SK-N-SH (cell line): ENCODE data around the gene GAR1.

Source experiments
- POLR2AphosphoS5 ChIP-seq: IDR thresholded peaks from 2 replicates; pipeline ENCODE4 v1.6.1; 2012; ENCODE audit warnings: low read depth, low read length
- TAF1 ChIP-seq: IDR thresholded peaks from 2 replicates; pipeline ENCODE4 v1.6.1; 2012; ENCODE audit warnings: low read depth, mild to moderate bottlenecking, low read length, moderate library complexity, borderline replicate concordance

DNA sequence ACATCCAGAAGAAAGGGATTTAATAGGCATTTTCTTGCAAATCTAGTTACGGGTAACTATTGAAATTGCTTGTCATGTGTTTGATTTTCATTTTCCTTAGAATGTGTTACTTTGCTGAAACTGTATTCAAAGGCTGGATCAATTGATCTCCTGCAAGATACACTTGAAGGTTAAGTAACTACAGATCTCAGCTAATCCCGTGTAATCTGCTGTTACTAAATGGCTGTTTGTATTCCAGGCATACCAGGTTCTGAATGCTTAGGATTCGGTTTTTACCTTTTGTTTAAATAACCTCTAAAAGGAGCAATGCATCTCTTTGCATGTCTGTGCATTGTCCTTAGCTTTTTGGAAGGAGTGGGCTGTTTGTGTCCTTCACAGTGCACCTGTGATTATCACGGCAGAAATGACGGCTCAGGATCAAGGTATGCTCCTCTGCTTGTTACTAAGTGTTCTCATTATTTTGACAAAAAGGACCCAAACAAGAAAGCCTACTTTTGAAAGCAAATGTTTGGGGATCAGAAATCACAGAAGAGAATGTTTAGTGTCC, 32.4 kb downstream of the GAR1 start, which contains the start of gene LRIT3:
- TF ChIP-seq TAF1 (no peak), POLR2AphosphoS5 (no peak)
